OCI-LY3 (cell line): ENCODE data around the gene ZEB1.

ENCODE experiments used
- H2AFZ ChIP-seq: fragments of 200-600, 300-600 bp; shearing (Covaris generic); 2 replicates; pipeline ENCODE4 v1.6.0; 2014; ENCODE audit warnings: antibody characterized with exemption, low read depth, low read length
- H3K27ac ChIP-seq: fragments of 200-600, 300-600 bp; sonication (generic); 2 replicates; pipeline ENCODE4 v1.5.1; 2014; ENCODE audit warnings: mild to moderate bottlenecking, low read length, moderate library complexity, mixed read lengths
- H3K27me3 ChIP-seq: fragments of 200-600, 300-600 bp; sonication (generic); 2 replicates; pipeline ENCODE4 v1.6.1; 2014; ENCODE audit warnings: low read depth, low read length, mixed read lengths
- H3K36me3 ChIP-seq: fragments of 200-600, 300-600 bp; sonication (generic); replicated peaks from 2 replicates; pipeline ENCODE3; 2014; ENCODE audit warnings: low read depth, low read length, mixed read lengths
- H3K4me1 ChIP-seq: fragments of 300-600, 200-600 bp; sonication (generic); 2 replicates; pipeline ENCODE4 v1.6.1; 2014; ENCODE audit warnings: low read length, mixed read lengths
- H3K4me2 ChIP-seq: fragments of 200-600, 300-600 bp; sonication (generic); 2 replicates; pipeline ENCODE4 v1.6.1; 2014; ENCODE audit warnings: low read length, mixed read lengths
- H3K4me3 ChIP-seq: fragments of 300-600, 200-600 bp; sonication (generic); 2 replicates; pipeline ENCODE4 v1.5.1; 2014; ENCODE audit warnings: antibody characterized with exemption, mild to moderate bottlenecking, low read length, moderate library complexity
- H3K79me2 ChIP-seq: fragments of 300-600, 200-600 bp; shearing (Covaris generic); 2 replicates; pipeline ENCODE4 v1.6.1; 2014; ENCODE audit warnings: mild to moderate bottlenecking, low read length, mixed read lengths
- H3K9ac ChIP-seq: fragments of 300-600, 200-600 bp; shearing (Covaris generic); 2 replicates; pipeline ENCODE4 v1.6.0; 2014; ENCODE audit warnings: mild to moderate bottlenecking, low read length, moderate library complexity
- H3K9me3 ChIP-seq: fragments of 200-600, 300-600 bp; shearing (Covaris generic); 2 replicates; pipeline ENCODE4 v1.6.1; 2014; ENCODE audit warnings: low read length, mixed read lengths; ENCODE audit not compliant: insufficient read depth
- H4K20me1 ChIP-seq: fragments of 200-600, 300-600 bp; sonication (generic); 2 replicates; pipeline ENCODE4 v1.6.1; 2016; ENCODE audit warnings: low read length, mixed read lengths; ENCODE audit not compliant: insufficient read depth
- CTCF ChIP-seq: fragments of 200-600, 300-600 bp; sonication (generic); IDR thresholded peaks from 2 replicates; pipeline ENCODE4 v1.5.1; 2014; ENCODE audit warnings: antibody characterized with exemption, low read length, low read depth
- EZH2phosphoT487 ChIP-seq: fragments of 200-600 bp; shearing (Covaris generic); IDR thresholded peaks from 2 replicates; pipeline ENCODE4 v1.6.1; 2018; ENCODE audit warnings: antibody characterized with exemption, mixed run types, low read depth

ZEB1 gene

GRCh38 chr10:31320550-31321211 lies 1.7 kb downstream of the ZEB1 start:
- Histone ChIP-seq H2AFZ (no peak overlapping the region), H3K4me3 (peak overlapping the region; percentile 97), H3K9me3 (no peaks in the 10 kb centered on the region), H3K4me2 (peak overlapping the region; percentile 97), H4K20me1 (peaks cover 47% of the 10 kb centered on the region), H3K9ac (peak overlapping the region; percentile 96), H3K4me1 (peaks cover 31% of the 10 kb centered on the region), H3K27me3 (no peaks in the 10 kb centered on the region), H3K27ac (peak overlapping the region; percentile 96), H3K79me2 (peaks cover 84% of the 10 kb centered on the region), H3K36me3 (peaks cover 5% of the 10 kb centered on the region)
- no peak for TF ChIP-seq CTCF
- no peak for TF ChIP-seq EZH2phosphoT487

GRCh38 chr10:31321396-31321941 lies 2.5 kb downstream of the ZEB1 start:
- Histone ChIP-seq H3K4me1 (peaks cover 31% of the 10 kb centered on the region), H3K9ac (peak overlapping the region; percentile 96), H3K9me3 (no peaks in the 10 kb centered on the region), H3K4me2 (peak overlapping the region; percentile 97), H3K79me2 (peaks cover 92% of the 10 kb centered on the region), H3K4me3 (peak overlapping the region; percentile 97), H2AFZ (no peak overlapping the region), H3K36me3 (peaks cover 5% of the 10 kb centered on the region), H4K20me1 (peaks cover 55% of the 10 kb centered on the region), H3K27me3 (no peaks in the 10 kb centered on the region), H3K27ac (peak overlapping the region; percentile 96)
- no peak for TF ChIP-seq EZH2phosphoT487

- Histone ChIP-seq H3K9ac (no peak overlapping the region), H4K20me1 (peaks cover 66% of the 10 kb centered on the region), H3K4me3 (0 out of 2 replicates have a peak overlapping the region, but pooled peaks have one; percentile 97), H3K9me3 (no peaks in the 10 kb centered on the region), H3K4me2 (peak overlapping the region; percentile 97), H3K27me3 (no peaks in the 10 kb centered on the region), H3K79me2 (peaks cover 94% of the 10 kb centered on the region), H2AFZ (no peak overlapping the region), H3K36me3 (peaks cover 3% of the 10 kb centered on the region), H3K4me1 (peaks cover 21% of the 10 kb centered on the region), H3K27ac (no peak overlapping the region)
- no peak for TF ChIP-seq EZH2phosphoT487
- TF ChIP-seq CTCF, result peak; percentile 48
These were observed 3.6 kb downstream of the ZEB1 start for GRCh38 chr10:31322647-31323046.

- peaks cover 85% of the 10 kb centered on the region for H4K20me1 ChIP-seq
- H3K9ac ChIP-seq, result no peak overlapping the region
- peak overlapping the region; percentile 67 for H3K4me2 ChIP-seq
- no peak overlapping the region for H3K27ac ChIP-seq
- H3K79me2 ChIP-seq, result peaks cover 99% of the 10 kb centered on the region
- TF ChIP-seq CTCF (no peak), EZH2phosphoT487 (no peak)
- H3K27me3 ChIP-seq, result no peaks in the 10 kb centered on the region
- H3K36me3 ChIP-seq, result no peaks in the 10 kb centered on the region
- H2AFZ ChIP-seq, result no peak overlapping the region
- peak overlapping the region; percentile 20; the same call in 1 of the 2 replicates for H3K4me3 ChIP-seq
- no peaks in the 10 kb centered on the region for H3K9me3 ChIP-seq
- peaks cover 49% of the 10 kb centered on the region for H3K4me1 ChIP-seq
These were observed 21.3 kb downstream of the ZEB1 start for GRCh38 chr10:31340343-31340742.
